Tibial nerve (tissue), 4 donors: ENCODE measurements around the gene RIBC2. TPM values are rescaled to one million over a fixed set of nuclear protein-coding genes. Genes with fewer than 3 reads are reported as not detected.

Source experiments
- DNase-seq, 2 donors: peaks; one replicate each; pipeline ENCODE4 v3.0.0-alpha.2; 2019; ENCODE audit warnings: low spot score in 2 of 2
- H3K27ac ChIP-seq, 4 donors: fragments of 200-600 bp; sonication (generic) in 3 of 4; one replicate each; pipeline ENCODE4 v1.5.1; 2017 to 2019; ENCODE audit warnings: mild to moderate bottlenecking in 1 of 4
- H3K27me3 ChIP-seq, 2 donors: fragments of 200-600 bp; sonication (generic) in 1 of 2; one replicate each; pipeline versions ENCODE4 v1.5.1 to v1.6.0; 2017 to 2019
- H3K36me3 ChIP-seq, 3 donors: fragments of 200-600 bp; sonication (generic); one replicate each; pipeline ENCODE4 v1.5.1; 2018 to 2019
- H3K4me1 ChIP-seq, 4 donors: fragments of 200-600 bp; sonication (generic) in 3 of 4; one replicate each; pipeline ENCODE4 v1.5.1; 2017 to 2019
- H3K4me3 ChIP-seq, 4 donors: fragments of 200-600 bp; sonication (generic) in 3 of 4; one replicate each; pipeline ENCODE4 v1.5.1; 2017 to 2019; ENCODE audit warnings: mild to moderate bottlenecking in 1 of 4, moderate library complexity in 1 of 4
- H3K9me3 ChIP-seq, 4 donors: fragments of 200-600 bp; sonication (generic) in 3 of 4; one replicate each; pipeline ENCODE4 v1.5.1; 2017 to 2019
- CTCF ChIP-seq, 5 experiments: fragments of 200-600 bp in 3 of 5; fragments of 450-650 bp in 2 of 5; sonication (generic) in 3 of 5; IDR thresholded peaks; one replicate each; pipeline ENCODE4 v1.5.1; 2016 to 2019; ENCODE audit warnings: antibody characterized with exemption in 5 of 5, mild to moderate bottlenecking in 3 of 5, moderate library complexity in 2 of 5
- EP300 ChIP-seq, 2 donors: sonication (generic); formaldehyde crosslinking; IDR thresholded peaks; one replicate each; pipeline ENCODE4 v1.6.1; 2017; ENCODE audit warnings: antibody characterized with exemption in 2 of 2, mild to moderate bottlenecking in 1 of 2
- POLR2A ChIP-seq, 2 donors: fragments of 450-650 bp; IDR thresholded peaks; one replicate each; pipeline ENCODE4 v1.6.1; 2017; ENCODE audit warnings: antibody characterized with exemption in 2 of 2, mild to moderate bottlenecking in 2 of 2, moderate library complexity in 2 of 2
- WGBS, 2 donors: methylation state at CpG; one replicate each; pipeline ENCODE4 v1.1.5; 2018; 5-methylcytosine and 5-hydroxymethylcytosine counted together
- total RNA-seq, 4 donors: library from RNA; depleted of rRNA; stranded (reverse); fragments of >200 nt; gene quantifications; one replicate each; pipeline ENCODE4 v1.1.0, GENCODE V29; 2016

RIBC2 gene
- total RNA-seq, 4 donors from 2014 or later, result 0.42 TPM; not detected in 3

- DNase-seq, result no peak
- no peaks in the 10 kb centered on the region for H3K36me3 ChIP-seq
- WGBS, 2 donors, result 51 to 64% methylated on average over 8 of the region's 8 CpGs
- no peak overlapping the region for H3K4me3 ChIP-seq
- no peaks in the 10 kb centered on the region for H3K27me3 ChIP-seq
- H3K9me3 ChIP-seq, result no peaks in the 10 kb centered on the region
- no peak for TF ChIP-seq POLR2A (IDR thresholded peaks at IDR 0.05)
- no peak for TF ChIP-seq EP300 (IDR thresholded peaks at IDR 0.05)
- TF ChIP-seq CTCF (IDR thresholded peaks at IDR 0.05), result no peak
- H3K27ac ChIP-seq, result peak overlapping the region in 2 of 4 donors; percentile 72 to 76
- peaks cover 0 to 62% (median 9%) of the 10 kb centered on the region in 4 donors for H3K4me1 ChIP-seq
Measured at GRCh38 chr22:45475063-45475747, 61.7 kb downstream of the RIBC2 start.

GRCh38 chr22:45475851-45476514 is 62.5 kb downstream of the RIBC2 start:
- TF ChIP-seq CTCF (IDR thresholded peaks at IDR 0.05) (no peak), EP300 (IDR thresholded peaks at IDR 0.05) (no peak), POLR2A (IDR thresholded peaks at IDR 0.05) (no peak)
- no peaks in the 10 kb centered on the region for H3K36me3 ChIP-seq
- H3K27me3 ChIP-seq, result no peaks in the 10 kb centered on the region
- peak overlapping the region in 3 of 4 donors; percentile 40 to 72 (median 67) for H3K27ac ChIP-seq
- peaks cover 0 to 56% (median 9%) of the 10 kb centered on the region in 4 donors for H3K4me1 ChIP-seq
- WGBS, 2 donors, result 59 to 67% methylated on average over 14 to 15 of the region's 15 CpGs
- H3K9me3 ChIP-seq, result no peaks in the 10 kb centered on the region
- H3K4me3 ChIP-seq, result no peak overlapping the region
- DNase-seq, result peak in 1 of 2 donors; percentile 50

- peaks cover 0 to 50% (median 9%) of the 10 kb centered on the region in 4 donors for H3K4me1 ChIP-seq
- WGBS, 2 donors, result 69 to 77% methylated on average over 6 of the region's 6 CpGs
- H3K4me3 ChIP-seq, result no peak overlapping the region
- peak in 1 of 2 donors; percentile 68 for DNase-seq
- no peaks in the 10 kb centered on the region for H3K27me3 ChIP-seq
- H3K9me3 ChIP-seq, result no peaks in the 10 kb centered on the region
- H3K27ac ChIP-seq, result peak overlapping the region in 2 of 4 donors; percentile 72 to 78
- no peaks in the 10 kb centered on the region for H3K36me3 ChIP-seq
- TF ChIP-seq CTCF (IDR thresholded peaks at IDR 0.05) (no peak), EP300 (IDR thresholded peaks at IDR 0.05) (peak in 1 of 2 donors; percentile 60)
Measured at GRCh38 chr22:45476814-45477213, 63.3 kb downstream of the RIBC2 start.

- no peaks in the 10 kb centered on the region for H3K27me3 ChIP-seq
- no peak for DNase-seq
- H3K27ac ChIP-seq, result peak overlapping the region in 2 of 4 donors; percentile 72 to 78
- peaks cover 0 to 54% (median 9%) of the 10 kb centered on the region in 4 donors for H3K4me1 ChIP-seq
- TF ChIP-seq CTCF (IDR thresholded peaks at IDR 0.05) (no peak), EP300 (IDR thresholded peaks at IDR 0.05) (no peak), POLR2A (IDR thresholded peaks at IDR 0.05) (no peak)
- 71 to 72% methylated on average over 7 of the region's 7 CpGs for WGBS, 2 donors
- H3K4me3 ChIP-seq, result no peak overlapping the region
- no peaks in the 10 kb centered on the region for H3K36me3 ChIP-seq
- no peaks in the 10 kb centered on the region for H3K9me3 ChIP-seq
Measured at GRCh38 chr22:45477366-45478107, 64.0 kb downstream of the RIBC2 start.
